T-helper 2 cell treated with Interferon-gamma antibody and Interleukin-4, amounts not matched to agents 100 ng/mL and 5 ng/mL, for 36 hours (primary cell): ENCODE measurements around the gene BEAN1. TPM values are rescaled to one million over a fixed set of nuclear protein-coding genes. Genes with fewer than 3 reads are reported as not detected.
"Not testable (repeated sequence)": the region's sequence is repeated elsewhere in the genome, so short reads cannot be mapped to it uniquely, and the experiment has no call there.

Experiments used
- intact Hi-C: fragments of 100-400 bp; cut with micrococcal nuclease; formaldehyde crosslinking; loops from one replicate; pipeline ENCODE4 v1.15.1; 2023
- total RNA-seq: library from RNA; stranded (reverse); gene quantifications from 2 replicates; pipeline ENCODE4 v1.2.3, GENCODE V29; 2022

Gene BEAN1
- total RNA-seq, 1 donor from 2014 or later = not detected

DNA sequence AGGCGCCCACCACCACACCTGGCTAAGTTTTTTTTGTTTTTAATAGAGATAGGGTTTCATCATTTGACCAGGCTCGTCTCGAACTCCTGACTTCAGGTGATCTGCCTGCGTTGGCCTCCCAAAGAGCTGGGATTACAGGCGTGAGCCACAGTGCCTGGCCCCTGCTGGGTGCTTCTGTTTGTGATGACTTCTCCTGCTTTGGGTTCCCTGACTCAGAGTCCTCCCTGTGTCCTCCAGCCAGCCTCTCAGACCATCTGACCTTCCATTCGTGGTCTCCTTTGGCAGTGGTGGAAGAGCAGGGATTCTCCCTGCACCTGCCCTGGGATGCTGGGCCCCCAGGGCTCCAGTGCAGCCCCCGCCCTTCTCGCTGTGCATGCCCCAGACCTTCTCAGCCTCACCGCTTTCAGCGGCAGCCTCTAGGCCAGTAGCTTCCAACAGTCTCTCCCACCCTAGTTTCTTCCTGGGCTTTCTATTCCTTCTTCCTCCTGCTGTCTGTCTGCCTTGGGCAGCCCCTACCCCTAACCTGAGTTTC lies 13.2 kb downstream of the BEAN1 start:
- intact Hi-C loops = no loop called here

DNA sequence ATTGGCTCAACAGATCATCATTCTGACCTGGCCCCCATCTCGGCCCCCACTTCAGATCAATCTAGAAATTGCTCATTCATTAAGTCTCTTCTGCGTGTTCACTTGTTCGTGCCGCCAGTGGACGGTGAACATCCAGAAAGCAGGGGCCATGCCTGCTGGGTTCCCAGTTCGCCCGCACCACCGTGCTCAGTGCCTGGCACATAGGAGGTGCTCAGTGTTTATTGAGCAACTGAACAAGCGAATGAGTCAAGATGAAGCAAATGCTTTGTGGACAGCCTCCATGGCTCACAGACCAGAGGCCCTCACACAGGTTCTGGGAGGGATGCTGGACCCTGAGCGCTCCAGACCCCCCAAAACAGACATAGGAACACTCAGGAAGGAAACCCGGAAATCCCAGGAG lies 13.9 kb downstream of the BEAN1 start:
- intact Hi-C loops = no loop called here

DNA sequence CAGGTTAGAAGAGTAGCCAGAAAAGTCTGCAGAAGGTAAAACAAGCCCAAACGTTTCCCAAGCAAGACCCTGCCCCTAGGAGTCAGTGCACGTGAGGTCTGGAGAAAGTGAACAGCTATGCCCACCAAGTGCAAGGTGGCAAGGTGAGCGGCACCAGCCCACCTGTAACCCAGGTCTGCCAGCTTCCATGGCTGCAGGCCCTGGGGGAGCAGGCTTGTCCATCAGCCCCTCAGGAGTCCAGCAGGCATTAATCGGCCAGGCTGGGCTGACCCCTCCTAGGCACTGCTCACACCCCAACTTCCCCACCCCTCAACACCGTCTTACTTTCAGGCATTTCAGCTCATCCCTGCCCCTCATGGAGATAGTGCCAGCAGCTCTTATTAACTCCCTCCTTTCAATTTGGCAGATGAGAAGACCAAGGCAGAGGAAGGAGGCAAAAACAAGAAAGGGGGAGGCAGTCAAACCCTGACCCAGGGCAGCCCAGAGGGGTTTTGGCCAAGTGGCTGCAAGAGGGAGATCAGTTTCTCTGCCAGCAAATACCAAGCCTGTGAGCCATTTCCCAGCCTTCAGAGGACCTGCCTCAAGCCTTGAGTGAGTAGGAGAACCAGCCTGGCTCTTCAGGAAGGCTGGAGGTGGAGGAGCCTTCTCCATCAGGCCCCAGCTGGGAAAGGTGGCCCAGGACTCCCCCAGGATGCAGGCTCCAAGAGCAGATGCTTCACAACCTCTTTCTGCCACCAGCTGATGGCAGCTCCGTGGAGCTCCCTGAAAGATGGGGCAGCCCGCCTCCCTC lies 14.7 kb downstream of the BEAN1 start:
- intact Hi-C loops = no loop called here

DNA sequence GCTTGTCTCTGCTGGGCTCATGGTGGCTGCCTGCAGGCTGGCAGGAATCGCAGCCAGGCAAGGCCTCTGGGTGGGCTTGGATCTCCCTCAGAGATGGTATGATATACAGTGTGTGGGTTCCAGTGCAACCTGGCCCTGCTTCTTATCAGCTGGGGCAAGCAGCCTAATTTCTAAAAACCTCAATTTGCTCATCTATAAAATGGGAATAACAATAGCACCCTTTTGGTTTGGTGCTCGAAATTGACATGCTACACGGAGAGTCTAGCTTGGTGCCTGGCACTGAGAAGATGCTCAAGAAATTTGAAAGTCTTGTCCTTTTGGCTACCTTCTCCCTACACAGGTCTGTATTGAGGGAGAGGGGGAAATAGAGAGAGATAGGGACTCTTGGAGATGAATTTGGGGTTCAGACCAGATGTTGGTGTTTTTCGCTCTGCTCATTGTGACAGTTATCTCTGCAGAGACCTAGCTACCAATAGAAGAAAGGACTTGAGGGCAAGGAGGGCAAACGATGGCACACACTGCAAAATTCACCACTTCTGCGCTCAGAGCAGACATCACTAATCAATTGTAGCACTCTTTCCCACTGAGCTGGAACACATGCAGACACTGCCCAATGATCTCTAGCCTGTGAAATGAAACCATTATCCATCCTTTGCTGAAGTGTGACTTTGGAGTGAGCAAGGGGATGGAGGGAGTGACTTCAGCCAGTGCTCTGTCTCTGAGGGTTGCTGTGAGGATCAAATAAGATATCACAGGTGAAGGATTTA lies 15.6 kb downstream of the BEAN1 start:
- intact Hi-C loops = no loop called here

DNA sequence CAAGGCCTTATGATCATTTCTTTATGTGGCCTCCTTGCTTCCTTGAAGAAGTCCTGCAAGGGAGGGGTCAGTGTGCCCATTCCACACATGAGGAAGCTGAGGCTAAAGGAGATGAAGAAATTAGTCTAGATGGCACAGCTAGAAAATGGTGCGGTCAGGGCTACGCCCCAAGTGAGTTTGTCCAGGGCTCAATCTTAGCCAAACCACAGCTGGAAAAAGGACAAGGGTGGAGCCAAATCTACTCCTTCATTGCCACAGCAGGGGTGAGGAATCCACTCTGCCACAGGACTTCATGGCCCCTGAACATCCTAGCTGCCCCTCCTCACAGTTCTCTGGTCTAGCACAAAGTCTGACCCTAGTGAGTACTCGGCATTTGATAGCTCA lies 16.2 kb downstream of the BEAN1 start:
- intact Hi-C loops = no loop called here

DNA sequence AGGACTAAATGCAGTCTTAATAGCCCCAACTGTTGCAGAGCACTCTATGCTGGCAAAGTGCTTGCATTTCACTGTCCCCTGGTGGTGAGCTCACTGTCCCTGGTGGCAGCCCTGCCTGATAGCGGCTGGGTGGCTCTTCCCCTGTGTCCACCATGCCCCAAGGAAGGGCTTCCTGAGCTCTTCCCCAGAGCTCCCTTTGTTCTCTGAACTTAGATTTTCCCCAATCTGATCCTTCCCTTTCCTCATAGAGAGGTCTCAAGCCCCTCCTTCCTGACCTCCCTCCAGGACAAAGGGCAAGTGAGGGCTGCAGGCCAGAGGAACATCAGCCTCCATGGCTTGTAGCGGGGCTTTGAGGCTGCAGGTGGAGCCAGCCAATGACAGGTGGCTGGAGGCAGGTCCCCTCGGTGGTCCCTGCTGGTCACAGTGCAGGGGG lies 17.0 kb downstream of the BEAN1 start:
- intact Hi-C loops = no loop called here

DNA sequence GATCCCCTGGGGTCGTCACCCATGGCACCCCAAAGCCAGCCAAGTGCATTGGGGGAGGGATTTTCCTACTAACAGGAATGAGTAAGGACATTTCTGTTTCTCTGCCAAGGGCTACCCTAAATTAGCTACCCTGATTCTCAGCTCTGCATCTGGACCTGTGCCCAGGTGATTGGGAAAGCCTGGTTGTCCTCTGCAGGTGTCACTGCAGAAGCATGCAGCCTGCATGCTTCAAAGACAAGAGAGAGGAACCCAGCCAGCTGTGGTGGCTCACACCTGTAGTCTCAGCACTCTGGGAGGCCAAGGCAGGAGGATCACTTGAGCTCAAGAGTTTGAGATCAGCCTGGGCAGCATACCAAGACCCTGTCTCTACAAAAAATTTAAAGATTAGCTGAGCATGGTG lies 19.6 kb downstream of the BEAN1 start:
- intact Hi-C loops = no loop called here

DNA sequence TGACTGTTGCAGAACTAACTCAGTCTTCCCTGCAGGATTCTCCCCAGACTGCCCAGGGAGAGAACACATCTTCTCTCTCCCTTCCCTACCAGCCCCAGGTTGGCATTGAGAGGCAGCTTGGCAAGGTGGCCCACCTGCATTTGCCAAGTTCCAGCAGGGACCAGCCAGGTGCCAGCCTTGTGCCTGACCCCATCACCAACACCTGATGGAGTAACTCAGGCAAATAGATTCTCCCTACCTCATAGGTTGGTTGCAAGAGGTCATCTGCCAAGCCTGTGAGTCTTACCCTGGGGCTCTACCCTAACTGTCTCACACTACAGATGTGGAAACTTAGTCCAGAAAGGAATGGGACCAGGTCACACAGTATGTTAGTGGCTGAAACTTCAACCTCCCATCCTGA lies 20.4 kb downstream of the BEAN1 start:
- intact Hi-C loops = no loop called here

DNA sequence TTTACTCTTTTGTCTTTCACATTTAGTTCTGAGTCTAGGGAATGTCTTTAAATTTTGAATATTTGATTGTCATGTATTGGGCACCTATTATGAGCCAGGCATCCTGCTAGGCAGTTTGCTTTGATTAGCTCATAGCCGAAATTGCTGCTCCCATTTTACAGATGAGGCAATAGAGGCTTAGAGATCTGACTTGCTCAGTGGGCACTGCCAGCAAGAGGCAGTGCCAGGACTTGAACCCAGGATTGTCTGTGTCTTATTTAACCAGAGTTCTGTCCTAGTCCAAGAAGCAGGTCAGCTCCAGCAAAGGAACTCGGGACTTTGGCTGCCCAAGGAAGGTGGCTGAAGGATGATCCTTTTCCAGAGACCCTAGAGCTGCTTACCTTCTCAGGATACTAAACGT lies 24.5 kb downstream of the BEAN1 start:
- intact Hi-C loops = no loop called here

DNA sequence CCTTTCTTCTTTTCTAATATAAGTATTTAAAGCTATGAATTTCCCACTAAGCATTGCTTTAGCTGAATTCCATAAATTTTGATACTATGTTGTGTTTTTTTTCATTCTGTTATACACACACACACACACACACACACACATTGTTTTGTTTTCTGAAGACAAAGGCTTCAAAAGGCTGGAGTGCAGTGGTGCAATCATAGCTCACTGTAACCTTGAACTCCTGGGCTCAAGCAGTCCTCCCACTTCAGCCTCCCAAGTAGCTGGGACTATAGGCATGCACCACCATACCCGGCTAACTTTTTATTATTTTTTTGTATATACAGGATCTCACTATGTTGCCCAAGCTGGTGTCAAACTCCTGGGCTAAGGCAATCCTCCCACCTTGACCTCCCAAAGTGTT lies 26.1 kb downstream of the BEAN1 start:
- intact Hi-C loops = not testable (repeated sequence)

DNA sequence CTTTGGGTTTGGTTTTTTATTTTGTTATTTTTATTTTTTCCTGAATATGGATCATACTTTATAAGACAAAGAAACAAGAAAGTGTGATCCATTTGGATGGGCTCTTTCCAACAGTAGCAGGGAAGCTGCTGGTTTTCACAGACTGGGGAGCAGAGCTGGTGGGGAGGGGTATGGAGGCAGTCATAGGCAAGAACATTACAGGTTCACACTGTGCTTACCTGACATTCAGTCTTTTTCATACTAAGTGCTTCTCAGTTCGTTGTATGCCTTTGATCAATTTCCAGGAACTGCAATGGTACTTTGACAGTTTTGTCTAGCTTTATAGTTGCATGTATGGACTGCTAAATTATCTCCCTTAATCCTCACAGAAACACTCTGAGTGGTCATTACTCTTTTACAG lies 27.7 kb downstream of the BEAN1 start:
- intact Hi-C loops = no loop called here

DNA sequence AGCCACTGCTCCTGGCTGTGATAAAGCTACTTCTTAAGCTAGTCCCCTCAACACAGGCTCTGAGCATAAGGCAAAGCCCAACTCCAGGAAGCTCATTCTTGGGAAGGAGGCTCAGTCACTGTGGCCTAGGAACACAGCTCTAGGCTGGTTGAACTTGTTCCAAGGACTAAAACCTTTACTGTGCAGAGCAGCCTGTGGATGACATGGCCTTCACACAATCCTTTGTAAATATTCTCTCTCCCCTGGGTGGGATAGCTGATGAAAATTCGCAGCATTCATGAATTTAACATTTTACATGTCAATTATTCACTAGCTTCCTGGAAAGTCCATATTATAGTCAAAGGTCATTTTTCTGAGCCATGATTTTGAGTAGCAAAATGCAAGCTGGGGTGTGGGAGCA lies 28.9 kb downstream of the BEAN1 start:
- intact Hi-C loops = no loop called here

DNA sequence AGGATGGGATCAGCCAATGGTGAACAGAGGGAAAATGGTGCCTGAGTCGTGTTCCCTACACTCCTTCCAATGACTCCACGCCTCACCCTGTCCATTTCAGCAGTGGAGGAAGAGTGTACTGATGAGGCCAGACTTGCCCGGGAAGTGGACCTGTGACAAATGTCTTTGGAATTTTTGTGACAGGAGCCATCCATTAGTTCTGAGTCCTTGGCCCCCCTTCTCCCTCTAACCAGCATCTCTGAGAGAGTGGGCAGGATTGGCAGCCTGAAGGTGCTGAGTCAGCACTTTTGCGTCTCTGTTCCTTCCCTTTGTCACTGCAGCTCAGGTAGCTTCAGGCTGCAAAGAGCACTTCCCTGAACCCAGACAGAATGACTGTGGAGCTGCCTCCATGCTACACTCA lies 30.8 kb downstream of the BEAN1 start:
- intact Hi-C loops = no loop called here

DNA sequence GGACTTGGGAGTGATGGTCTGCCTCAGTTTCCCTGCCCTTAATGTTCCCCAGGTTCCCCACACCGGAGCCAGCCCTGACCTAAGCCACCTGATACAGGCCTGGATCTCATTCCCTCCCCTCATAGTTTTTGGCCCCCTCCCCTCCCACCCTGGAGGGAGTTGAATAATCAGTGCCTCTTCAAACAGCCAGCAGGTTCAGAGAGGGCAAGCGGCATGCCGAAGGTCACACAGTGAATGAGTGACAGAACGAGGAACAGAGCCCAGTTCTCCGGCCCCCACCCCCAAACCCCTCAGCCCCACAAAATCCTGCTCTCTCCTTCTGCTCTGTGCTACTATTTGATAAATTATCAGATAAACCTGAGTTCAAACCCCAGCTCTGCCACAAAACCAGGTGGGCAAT lies 31.2 kb downstream of the BEAN1 start:
- intact Hi-C loops = no loop called here

DNA sequence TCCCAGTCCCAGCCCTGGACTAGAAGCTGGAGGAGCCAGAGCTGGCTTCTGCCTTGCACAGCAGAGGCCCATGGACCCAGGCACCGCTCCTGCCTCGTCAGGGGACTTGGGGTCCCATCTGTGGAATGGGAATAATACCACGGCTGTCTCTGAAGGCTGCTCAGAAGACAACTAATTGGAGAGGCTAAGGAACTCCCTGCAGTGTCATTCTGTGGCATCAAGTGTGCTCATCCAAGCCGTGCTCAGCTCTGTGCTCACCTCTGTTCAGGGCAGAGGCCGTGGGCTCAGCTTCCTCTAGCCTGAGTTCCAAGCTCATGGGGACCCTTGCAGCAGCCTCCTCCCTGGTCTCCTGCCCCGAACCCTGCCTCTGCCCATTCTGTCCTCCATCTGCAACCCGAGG lies 31.8 kb downstream of the BEAN1 start:
- intact Hi-C loops = no loop called here

DNA sequence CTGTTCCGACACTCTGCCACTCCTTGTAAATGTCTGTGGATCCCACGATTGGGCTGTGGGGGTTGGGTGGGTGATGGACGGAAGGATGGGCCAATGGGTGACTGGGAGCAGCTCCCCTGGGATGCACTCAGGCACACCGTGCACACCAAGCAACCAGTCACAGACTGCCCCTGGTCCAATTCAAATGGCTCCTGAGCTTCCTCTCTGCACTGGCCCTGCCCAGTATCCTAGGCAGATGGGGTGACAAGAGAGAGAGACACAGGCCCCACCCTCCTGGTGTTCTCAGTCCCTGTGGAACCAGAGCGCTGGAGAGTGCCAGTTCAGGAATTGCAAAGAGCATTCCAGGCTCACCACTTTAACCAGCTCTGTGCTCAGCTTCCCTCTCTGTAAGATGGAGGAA lies 32.8 kb downstream of the BEAN1 start:
- intact Hi-C loops = no loop called here

DNA sequence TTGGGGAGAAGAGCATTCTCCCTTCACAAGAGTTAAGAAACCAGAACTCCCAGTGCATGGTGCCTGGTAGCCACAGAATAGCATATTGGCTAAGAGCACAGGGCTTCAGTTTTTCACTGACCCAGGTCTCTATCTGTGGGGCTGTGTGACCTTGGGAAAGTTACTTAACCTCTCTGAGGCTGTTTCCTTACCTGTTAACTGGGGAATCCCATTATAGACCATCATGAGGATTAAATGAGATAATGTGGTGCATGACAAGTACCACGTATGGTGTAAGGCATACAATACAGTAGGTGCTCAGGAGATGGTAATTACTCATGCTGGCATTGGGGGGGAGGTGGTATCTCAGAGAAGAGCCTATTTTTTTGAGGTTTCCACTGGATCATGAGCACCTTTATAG lies 33.6 kb downstream of the BEAN1 start:
- intact Hi-C loops = no loop called here

DNA sequence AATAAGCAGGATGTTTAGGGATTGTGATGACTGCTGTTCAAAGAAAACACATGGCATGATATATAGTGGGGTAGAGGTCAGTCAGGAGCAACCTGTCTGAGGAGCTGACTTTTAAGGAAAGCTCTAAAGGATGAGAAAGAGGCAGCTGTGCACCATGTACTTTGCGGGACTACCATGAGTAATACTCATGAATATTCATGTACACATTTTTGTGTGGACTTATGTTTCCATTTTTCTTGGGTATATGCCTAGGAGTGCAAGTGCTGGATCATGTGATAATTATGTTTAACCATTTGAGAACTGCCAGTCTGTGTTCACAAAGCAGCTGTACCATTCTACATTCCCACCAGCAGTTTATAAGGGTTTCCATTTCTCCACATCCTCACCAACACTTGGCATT lies 35.8 kb downstream of the BEAN1 start:
- intact Hi-C loops = no loop called here

DNA sequence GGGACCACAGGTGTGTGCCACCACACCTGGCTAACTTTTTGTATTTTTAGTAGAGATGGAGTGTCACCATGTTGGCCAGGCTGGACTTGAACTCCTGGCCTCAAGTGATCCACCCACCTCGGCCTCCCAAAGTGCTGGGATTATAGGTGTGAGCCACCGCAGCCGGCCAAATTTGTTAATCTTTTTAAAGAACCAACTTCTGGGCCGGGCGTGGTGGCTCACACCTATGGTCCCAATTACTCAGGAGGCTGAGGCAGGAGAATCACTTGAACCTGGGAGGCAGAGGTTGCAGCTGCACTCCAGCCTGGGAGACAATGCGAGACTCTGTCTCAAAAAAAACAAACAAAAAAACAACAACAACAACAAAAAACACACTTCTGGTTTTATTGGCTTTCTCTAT lies 38.9 kb downstream of the BEAN1 start:
- intact Hi-C loops = not testable (repeated sequence)

DNA sequence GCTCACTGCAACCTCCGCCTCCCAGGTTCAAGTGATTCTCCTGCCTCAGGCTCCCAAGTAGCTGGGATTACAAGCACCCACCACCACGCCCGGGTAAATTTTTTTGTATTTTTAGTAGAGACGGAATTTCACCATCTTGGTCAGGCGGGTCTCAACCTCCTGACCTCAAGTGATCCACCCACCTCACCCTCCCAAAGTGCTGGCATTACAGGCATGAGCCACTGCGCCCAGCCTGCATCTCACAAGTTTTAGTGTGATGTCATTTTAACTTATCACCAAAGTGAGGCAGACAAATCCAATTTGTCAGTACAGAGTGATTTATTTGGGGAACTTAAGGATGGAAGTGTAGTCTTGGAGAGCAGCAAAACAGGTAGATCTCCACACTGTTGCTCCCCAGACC lies 39.5 kb downstream of the BEAN1 start:
- intact Hi-C loops = not testable (repeated sequence)

DNA sequence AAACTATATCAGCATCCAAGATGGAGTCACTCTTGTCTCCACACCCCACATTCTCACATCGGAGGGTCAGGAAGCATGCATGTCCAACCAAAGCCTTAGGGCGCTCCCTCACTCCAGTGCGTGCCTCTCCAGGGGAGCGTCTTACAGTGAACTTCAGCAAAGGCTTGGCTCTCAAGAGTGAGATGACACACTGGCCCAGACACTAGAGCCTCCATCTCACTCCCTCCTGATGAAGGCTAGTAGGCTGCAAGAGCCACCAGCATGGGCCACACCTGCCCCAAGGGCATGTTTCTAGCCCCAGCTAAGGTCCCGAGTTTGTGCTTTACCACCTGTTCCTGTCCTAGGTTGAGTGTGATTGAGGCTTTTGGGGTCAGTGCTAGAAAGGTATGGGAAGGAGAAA lies 40.5 kb downstream of the BEAN1 start:
- intact Hi-C loops = no loop called here

DNA sequence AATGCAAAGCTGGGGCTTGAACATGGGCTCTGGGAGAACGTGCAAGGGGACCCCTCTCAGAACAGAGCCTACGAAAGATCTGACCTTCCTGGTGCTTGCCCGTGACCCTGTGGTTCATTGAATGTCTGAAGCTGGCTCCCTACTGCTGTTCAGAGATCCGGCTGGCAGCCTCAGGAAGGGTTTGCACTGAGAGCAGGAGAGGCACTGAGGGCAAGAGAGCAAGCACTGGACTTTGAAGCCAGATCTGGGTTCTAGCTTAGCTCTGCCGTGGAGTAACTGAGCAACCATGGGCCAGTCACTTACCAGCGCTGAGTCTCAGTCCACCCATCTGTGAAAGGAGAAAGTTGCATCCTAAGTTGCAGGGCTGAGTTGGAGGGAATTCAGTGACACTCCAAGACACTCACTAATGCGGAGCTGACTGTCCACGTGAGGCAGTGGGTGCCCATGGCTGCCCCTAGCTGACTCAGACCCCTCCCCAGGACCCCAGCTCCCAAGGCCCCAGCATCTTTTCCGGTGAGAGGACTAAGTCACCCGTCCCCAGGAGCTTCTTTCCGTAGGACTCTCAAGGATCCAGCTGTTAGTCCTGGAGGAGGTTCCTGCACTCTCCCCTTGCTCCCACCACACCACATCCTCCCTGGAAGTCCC lies 41.3 kb downstream of the BEAN1 start:
- intact Hi-C loops = no loop called here
